Stimulated activated CD8-positive, alpha-beta memory T cell treated with anti-CD3 and anti-CD28 coated beads, Interleukin-7, amount 100 ng/mL, for 1 hour (primary cell): ENCODE results near the gene TP53I11.

Experiments used
- DNase-seq, 2 donors: peaks; one replicate each; pipeline ENCODE4 v3.0.0-alpha.2; 2020; ENCODE audit warnings: low read depth in 2 of 2

The TP53I11 gene

DNA sequence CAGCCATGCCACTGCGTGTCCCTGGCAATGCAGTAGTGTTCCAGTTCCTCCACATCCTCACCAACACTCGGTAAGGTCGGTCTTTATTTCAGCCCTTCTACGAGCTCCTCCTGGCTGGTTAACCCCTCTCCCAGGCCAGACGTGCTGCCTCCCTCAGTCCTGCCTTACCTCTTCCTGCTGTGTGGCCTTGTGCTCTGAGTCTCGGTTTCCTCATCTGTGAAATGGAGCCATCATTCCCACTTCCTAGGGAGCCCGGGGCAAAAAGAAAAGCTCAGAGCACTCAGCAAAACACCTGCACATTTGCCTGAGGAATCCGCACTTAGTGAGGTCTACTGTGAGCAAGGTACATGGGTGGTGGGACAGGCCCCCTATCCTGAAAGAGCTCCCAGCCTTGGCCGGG is 9.8 kb downstream of the TP53I11 start:
- DNase-seq, result no peak

DNA sequence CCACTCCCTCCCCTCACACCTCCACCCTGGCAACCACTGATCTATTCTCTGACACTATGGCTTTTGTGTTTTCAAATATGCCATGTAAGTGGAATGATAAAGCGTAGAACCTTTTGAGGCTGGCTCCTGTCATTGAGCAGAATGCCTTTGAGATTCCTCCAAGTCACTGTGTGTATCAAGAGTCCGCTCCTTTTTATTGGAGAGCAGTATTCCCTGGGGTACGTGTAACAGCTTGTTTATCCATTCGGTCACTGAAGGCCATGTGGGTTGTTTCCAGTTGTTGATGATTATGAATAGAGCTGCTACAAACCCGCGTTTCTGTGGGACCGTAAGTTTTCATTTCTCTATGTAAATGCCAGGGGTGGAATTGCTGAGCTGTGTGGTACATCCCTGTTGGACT is 10.3 kb downstream of the TP53I11 start:
- DNase-seq, result no peak

DNA sequence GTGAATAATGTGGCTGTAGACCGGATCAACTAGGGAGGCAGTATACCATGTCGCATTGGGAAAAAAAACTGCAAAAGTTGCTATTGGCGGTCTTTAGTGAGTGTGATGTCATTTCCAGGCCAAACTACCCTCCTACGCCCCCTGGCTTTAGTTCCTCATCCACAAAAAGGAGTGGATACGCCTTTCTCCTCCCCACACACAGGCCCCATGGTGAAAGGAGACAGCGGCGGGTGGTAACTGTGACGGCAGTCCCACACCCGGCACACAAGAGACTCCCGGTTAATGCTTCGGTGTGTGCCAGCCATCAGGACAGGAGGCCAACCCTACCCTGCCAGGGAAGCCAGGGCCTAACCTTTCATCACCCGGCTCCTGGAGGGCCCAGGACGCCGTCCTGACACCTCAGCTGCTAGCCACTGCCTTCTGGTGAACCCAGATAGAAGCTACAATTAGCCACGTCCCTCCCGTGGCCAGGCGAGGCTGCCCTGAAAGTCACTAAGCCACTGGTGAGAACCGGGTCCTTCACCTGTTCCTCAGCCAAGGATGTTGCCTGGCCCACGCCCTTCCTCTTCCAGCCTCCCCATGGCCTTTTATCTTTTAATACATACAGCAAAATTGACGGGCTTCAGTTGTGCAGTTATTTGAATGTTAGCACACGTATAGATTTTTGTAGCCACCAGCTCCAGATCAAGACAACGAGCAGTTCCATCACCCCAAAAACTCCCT is 10.8 kb downstream of the TP53I11 start:
- DNase-seq, result no peak

DNA sequence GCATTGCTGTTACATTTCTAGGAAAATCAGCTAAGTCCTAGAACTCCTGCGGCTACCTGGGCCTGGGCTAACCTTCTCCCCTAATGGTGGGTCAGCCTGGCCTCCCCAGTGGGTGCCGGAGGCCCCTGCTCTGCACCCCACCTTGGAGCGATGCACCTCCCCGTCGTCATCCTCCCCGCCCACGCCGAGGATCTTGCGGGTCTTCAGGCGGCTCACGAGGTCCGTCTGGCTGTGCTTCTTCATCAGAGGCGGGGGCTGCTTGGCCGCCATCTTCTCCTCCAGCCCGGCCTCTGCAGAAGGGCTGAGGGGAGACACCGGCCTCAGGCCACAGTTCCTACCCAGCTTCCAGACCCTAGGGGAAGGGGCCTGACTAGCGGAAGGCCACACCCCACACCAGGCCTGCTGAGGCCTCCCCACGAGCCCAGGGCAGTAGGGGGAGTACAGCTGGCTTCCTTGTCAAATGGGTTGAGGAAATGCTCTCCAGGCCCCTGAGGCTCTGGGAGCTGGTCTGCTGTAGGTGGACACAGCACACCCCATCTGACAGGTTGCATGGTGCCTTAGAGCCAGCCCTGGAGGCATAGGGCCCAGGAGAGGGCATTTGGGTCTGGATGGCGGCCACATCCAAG is 12.5 kb downstream of the TP53I11 start:
- DNase-seq, result no peak

DNA sequence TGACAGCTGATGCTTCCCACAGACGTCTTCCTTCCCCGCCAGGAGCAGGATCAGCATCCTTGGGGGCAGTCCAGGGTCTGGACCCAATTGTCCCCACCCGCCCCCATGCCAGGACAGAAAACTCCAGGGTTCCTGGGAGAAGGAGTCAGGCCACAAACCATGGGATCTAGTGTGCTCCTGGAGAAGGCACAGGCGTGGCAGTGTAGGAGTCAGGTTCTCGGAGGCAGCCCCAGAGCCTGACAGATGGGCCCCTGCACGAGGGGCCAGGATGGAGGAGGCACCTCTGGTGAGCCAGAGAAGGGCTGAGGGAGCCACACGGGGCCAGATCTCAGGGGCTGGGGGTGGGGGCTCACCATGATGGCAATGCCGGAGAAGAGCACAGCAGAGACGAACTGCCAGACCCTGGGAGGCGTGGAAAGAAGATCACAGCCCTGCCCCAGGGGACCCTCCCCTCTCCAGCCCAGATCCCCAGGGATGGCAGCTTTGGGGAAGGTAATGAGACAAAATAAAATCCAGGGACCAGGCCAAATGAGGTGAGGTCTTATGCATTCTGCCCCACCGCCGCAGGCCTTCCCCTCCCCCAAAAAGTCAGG is 13.6 kb downstream of the TP53I11 start:
- DNase-seq, result no peak

DNA sequence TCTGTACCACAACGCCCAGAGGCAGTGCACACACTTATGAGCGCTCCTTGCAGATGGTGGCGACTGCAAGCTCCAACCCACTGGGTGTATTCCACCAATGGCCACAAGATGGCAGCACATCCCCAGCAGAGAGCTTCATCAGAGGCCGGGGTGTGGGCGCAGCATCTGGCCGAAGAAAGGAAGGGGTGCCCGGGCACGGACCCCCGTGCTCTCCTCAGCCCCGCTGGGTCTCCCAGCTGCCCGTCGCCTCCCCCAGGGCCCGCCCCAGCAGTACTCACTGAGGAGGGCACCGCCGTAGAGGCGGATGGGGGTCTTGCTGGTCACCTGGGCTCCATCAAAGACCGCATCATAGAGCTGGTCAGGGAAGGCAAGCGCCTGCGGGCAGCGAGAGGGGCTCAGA is 14.2 kb downstream of the TP53I11 start:
- DNase-seq, result peak; percentile 66 to 74

DNA sequence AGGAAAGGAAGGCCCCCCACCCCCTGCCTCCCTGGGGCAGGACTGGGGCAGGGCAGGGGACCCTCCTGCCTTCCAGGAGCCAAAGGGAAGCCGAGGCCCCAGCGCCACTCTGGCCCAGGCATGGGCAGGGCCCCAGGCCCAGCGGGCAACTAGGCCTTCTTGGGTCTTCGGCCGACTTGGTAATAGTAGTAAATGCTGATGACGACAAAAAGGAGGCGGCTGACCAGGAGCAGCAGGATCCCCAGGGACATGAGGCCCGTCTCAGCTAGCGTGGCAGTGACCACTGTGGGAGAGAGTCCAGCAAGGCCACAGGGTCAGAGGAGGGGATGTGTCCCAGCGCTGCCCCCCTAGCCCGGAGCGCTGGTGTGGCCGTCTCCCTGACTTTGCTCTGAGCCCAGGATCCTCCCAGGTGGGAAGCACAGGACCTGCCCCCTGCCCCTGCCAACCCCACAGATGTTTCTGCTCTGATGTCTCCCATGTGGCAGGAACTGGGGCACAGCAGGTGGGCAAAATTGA is 15.9 kb downstream of the TP53I11 start:
- no peak for DNase-seq

DNA sequence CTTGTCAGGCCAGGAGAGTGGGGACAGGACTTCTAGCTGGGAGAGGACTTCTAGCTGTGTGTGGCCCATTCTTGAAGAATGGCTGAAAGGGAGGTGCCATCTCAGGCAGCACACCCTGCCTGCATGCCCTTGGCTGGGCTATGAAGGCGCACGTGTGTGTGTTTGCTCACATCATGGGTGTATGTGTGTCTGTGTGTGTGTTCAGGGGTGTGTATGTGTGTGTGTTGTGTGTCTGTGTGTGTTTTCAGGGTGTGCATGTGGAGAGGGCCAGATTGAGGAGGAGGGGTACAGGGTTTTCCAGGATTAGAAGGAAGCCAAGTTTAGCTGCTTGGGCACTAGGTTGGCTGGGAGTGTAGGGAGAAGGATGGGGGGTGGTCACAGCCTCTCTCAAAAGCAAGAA is 16.6 kb downstream of the TP53I11 start:
- DNase-seq, result no peak

DNA sequence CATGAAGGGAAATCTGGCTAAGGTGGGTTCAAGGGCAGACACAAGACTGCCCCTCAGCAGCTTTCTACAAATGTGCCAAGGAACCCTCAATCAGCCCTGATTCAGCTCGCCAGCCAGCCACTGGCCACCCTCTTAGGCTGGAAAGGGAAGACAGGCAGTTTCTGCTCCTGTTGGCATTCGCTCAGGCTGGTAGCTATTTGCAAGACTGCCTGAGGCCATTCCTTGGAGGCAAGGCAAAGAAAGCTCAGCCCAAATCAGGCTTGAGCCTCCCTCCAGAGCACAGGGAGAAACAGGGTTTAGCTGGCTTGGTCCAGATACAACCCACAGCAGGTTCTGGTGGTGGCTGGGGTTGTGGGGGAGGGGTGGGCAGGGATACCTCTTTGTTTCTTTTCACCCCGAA is 19.2 kb downstream of the TP53I11 start:
- no peak for DNase-seq

DNA sequence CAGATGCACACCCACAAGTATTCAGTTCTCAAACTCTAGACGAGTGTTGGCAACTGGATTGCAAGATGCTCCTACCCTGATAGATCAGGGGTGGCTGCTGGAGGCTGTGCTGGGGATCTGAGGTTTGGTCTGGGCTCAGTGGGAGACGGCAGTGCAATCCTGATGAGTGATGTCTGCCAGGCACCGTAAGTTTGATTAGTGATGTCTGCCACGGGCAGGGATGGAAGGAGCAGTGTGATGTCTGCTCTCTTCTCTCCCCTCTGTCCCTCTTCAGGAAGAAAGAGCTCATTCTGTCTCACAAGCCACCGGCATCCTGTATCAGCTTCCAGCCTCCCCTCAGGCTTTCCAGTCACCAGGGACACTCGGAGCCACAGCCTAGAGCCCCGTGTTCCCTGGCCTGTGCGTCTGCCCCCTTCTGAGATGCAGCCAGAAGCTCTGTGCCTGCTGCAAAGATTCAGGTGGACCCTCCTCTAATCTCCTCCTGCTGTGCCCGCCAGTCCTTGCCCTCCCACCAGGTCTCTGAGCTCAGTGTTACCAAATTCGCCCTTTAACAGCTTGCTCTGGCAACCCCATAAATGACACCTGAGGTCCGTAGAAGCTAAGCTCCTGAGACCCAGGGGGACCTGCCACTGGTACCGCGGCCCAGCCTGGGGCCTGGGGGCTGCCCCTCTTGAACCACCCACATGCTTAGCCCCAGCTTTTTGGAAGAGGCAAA is 19.9 kb downstream of the TP53I11 start:
- DNase-seq, result no peak

DNA sequence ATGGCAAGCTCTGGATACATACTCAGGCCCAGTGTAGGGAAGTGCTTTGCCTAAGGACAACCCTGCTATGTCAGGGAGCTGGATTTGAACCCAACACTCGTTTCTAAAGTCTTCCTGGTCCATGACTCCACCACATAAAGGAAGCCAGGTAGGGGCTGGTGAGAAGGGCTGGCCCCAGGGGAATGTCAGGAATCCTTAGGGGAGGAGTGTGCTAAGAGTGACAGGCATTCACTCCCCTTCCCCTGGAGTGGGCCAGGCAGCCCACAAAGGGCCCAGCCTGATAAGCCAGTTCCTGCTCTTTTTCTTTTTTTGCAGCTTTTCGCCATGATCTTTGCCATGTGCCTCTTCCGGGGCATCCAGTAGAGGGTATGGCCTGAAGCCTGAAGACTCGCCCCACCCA is 21.9 kb downstream of the TP53I11 start:
- DNase-seq, result no peak

DNA sequence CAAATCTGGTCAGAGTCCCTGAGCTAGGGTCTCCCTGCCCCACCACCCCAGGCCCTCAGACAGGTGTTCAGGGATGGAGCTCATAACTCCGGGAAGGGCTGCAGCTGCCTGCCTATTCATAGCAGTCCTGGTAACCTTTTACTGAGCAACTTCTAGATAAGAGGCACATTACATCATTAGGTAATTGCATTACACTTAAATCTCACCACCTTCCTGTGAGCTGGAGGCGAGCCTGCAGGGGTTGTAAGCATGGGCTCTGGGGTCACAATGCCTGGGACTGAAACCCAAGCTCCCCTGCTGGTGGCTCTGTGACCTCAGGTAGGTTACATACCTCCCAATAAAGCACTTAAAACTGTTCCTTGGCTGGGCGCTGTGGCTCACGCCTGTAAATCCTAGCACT is 22.5 kb downstream of the TP53I11 start:
- DNase-seq, result no peak

DNA sequence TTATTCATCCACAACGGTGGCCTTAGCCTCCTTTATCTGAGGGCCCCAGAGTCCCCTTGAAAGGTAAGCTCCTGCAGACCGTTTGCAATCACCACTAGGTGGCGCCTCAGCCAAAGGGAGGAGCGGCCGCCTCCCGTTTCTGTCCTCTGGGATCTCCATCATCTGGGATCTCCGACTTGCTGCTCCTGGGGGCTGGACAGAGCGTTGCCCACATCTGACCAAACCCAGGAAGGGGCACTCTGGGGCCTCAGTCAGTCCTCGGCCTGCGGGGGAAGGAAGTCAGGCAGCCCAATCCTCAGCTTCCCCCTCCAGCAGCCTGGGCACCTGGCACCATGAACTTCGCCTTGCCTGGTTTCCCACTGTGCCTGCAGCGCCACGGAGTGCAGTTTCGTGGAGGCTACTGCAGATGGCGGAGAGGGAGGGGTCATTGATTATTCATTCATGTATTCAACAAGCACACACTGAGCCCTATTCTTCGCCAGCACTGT is 23.5 kb downstream of the TP53I11 start:
- peak; percentile 25 to 47 for DNase-seq

DNA sequence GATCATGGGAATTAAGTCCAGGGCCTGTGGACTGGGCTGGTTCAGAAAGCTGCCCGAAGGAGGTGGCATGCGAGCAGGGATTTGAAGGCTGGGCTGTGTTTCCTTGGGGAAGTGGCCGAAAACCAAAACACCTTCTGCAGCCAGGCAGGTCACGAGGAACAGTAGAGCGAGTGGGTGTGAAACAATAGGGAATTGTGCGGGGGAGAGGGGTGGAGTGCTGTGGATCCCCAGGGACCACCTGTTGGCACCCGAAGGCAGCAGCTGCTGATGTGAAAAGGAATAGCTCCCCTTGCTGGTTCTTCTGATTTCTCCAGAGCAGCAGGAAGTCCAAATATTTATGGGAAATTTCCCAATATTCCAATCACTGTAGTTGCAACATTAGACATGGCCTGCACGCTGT is 24.6 kb downstream of the TP53I11 start:
- DNase-seq, result no peak

DNA sequence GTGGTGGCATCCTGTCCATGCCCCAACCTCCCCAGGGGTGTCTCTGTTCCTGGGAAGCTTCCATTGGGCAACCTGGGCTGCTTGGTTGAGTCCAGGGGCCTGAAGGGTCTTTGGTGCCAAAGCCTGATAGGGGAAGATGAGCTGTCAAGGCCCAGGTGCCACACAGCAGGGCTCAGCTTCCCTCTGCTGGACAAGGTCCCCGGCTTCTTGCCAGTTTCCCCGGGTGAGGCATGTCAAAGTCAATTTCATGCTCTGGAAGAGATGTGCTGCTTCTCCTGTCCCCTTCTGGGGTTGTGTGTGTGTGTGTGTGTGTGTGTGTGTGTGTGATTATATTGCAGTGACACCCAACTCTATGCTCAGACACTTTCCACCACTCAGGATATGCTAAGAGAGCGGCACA is 26.9 kb downstream of the TP53I11 start:
- no peak for DNase-seq

DNA sequence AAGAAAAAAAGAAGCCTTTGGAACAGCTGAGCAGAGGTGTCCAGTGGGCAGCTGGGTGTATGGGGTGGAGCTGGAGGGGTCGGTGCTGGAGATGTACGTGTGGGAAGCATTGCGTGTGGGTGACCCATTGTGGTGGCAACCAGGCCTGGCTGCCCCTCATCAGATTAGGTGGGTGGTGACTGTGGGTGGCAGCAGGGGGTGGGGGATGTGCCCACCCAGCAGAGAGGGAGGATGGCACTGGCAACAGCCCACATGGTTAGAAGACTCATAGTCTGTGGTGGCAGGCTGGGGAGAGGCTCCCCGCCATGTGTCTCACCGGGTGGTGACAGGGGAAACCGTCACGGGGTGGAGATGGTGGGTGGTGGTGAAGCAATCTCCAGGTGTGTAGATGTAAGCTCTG is 27.6 kb downstream of the TP53I11 start:
- no peak for DNase-seq

DNA sequence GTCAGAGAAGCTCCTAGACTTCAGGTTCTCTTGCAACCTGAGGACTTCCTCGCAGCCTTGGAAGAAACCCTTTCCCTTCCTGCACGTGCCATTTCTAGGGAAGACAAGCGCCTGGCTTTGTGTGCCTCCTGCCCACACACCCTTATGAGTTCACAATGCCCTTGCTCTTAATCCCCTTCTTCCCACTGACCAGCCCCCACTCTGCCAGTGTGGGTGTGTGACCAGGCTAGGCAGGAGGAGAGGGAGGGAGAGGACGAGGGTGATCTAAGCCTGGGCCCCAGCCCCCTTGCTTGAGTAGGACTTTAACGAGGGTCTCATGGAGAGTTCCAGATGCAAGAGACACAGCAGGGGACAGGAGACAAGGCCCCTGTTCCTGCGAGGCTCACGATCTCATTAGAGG is 30.2 kb downstream of the TP53I11 start:
- no peak for DNase-seq

DNA sequence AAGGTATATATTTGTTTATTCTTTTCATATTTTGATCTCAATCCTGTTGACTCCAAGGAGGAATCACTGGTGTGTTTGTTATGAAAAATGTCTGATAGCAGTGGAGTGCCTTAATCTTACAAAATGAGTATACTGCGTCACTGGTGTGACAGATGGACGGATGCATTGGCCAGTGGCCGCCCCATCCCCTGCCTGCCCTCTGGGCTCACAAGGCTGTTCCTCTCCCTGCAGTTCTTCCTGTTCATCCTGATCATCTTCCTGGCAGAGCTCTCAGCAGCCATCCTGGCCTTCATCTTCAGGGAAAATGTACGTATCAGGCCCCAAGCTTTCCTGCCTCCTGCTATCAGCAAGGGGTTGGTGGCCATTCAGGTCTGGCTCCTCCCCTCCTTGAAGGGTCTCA is 32.9 kb downstream of the TP53I11 start:
- DNase-seq, result no peak

DNA sequence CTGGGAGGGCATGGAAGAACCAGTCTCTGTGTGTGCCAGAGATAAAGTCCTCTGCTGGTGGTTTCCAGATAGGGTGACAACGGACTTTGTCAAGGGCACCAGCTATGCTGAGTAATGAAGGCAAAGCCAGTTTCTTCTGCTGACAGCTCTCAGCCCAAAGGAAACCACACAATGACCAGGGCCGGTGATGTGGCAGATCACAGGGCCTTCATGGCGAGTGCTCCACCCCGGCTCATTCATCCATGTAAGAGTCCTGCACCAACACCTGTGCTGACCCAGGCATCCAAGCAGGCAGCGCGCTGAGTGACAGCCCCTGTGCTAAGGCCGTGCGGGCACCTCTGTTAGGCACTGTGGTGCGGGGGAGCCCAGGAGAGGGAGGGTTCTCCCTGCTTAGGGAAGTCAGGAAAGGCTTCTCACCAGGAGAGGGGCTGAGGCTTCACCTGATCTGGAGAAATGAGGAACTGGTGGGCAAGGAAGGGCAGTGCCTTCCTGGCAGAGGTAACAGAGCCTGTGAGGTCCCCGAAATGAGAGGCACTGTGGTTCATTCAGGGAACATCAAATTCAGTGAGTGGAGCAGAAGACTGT is 33.8 kb downstream of the TP53I11 start:
- DNase-seq, result no peak

DNA sequence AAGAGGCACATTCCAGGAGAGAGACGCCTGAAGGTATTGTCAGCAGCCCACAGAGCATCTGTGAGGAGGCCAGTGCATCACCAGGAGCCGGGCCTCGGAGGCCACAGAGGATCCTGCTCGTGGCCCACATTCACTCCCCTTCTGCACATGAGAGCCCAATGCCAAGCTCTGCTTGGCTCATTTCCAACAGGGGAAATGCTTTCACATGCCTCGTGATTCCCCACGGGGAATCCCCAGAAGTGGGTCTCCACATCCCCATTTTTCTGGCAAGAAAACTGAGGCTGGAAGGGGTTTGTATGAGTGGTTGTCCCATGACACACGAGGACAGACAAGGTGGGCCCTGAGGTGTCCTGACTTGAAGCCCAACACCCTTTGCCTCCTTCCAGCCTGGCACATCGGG is 34.4 kb downstream of the TP53I11 start:
- no peak for DNase-seq

DNA sequence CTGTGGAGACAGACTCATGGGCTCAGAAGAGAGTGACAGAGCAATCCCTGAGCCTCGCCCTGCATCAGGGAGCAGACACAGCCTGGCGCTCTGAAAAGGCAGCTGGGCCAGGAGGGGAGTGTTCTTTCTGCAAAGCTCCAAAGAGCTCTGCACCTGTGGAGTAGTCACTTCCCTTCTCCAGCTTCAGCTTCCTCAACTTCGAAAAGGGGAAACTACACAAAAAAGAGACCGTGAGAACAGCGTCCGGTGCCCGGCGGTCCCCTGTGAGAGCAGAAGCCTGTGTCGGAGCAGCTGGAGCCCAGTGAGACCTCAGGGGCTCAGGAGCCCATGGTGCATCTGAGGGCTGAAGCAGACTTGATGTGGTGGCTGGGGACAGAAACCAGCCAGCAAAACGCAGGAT is 35.1 kb downstream of the TP53I11 start:
- DNase-seq, result no peak

DNA sequence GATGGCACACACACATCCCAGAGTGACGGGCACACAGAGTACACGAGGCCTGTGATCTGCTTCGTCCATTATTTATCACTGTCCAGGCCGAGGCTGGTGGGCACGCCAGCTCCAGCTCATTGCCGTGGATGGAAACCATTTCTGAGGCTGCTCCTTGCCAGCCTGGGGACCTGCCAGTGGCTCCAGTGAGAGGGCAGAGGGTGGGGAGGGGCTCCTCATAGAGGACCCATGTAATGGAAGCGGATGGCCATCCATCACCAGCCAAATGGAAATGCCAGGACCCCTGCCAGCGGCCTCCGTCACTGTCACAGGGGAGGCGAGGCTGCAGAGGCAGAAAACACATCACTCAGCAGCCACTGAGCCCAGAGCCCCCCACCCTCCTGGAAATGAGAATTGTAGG is 35.7 kb downstream of the TP53I11 start:
- DNase-seq, result no peak
